H1 (cell line): Measurements from ENCODE around the gene MPPED1. TPM values are rescaled to one million over a fixed set of nuclear protein-coding genes. Genes with fewer than 3 reads are reported as not detected.

Source experiments
- CTCF ChIA-PET: fragments of 300-600 bp; sonication (Branson Sonifier 250); formaldehyde crosslinking; loops from one replicate; lab custom pipeline; 2021; ENCODE audit not compliant: partially characterized antibody; lab: Charles Lee
- POLR2A ChIA-PET: fragments of 300-600 bp; sonication (Branson Sonifier 250); formaldehyde crosslinking; loops from one replicate; lab custom pipeline; 2021; ENCODE audit warnings: inconsistent platforms; ENCODE audit not compliant: partially characterized antibody; lab: Charles Lee
- DNase-seq, 2 experiments: peaks; one replicate each; pipeline versions ENCODE4 v3.0.0 to v3.0.0-alpha.2; 2010 to 2022; ENCODE audit warnings: low spot score in 2 of 2, low read depth in 1 of 2, mixed read lengths in 1 of 2
- FAIRE-seq: peaks from 2 replicates; lab custom pipeline; 2011; peaks lifted over from hg19 to GRCh38; lab: Jason Lieb, UNC
- H2AFZ ChIP-seq: 2 replicates; pipeline ENCODE4 v1.8.1; 2012; ENCODE audit warnings: low read length, inconsistent platforms
- H2AK5ac ChIP-seq: 2 replicates; pipeline ENCODE4 v1.6.1; 2013; ENCODE audit warnings: low read depth, low read length
- H2BK120ac ChIP-seq: replicated peaks from 2 replicates; pipeline ENCODE3; 2013; ENCODE audit warnings: low read depth, low read length, inconsistent platforms
- H2BK12ac ChIP-seq: 2 replicates; pipeline ENCODE4 v1.6.1; 2013; ENCODE audit warnings: low read depth, low read length
- H2BK15ac ChIP-seq: 2 replicates; pipeline ENCODE4 v1.6.1; 2013; ENCODE audit warnings: low read length
- H2BK20ac ChIP-seq: 2 replicates; pipeline ENCODE4 v1.6.1; 2013; ENCODE audit warnings: low read length
- H2BK5ac ChIP-seq: 2 replicates; pipeline ENCODE4 v1.6.1; 2013; ENCODE audit warnings: low read depth, low read length
- H3K14ac ChIP-seq: 2 replicates; pipeline ENCODE4 v1.6.1; 2013; ENCODE audit warnings: inconsistent platforms; ENCODE audit not compliant: insufficient read length
- H3K18ac ChIP-seq: 2 replicates; pipeline ENCODE4 v1.6.1; 2013; ENCODE audit warnings: low read length; ENCODE audit errors: extremely low read depth
- H3K23ac ChIP-seq: 2 replicates; pipeline ENCODE4 v1.6.1; 2013; ENCODE audit warnings: inconsistent platforms; ENCODE audit not compliant: insufficient read length
- H3K23me2 ChIP-seq: 2 replicates; pipeline ENCODE4 v1.6.1; 2013; ENCODE audit warnings: low read depth, low read length
- H3K27ac ChIP-seq: 2 replicates; pipeline ENCODE4 v1.6.1; 2011; ENCODE audit warnings: low read depth, low read length, inconsistent platforms
- H3K27me3 ChIP-seq, 4 experiments: replicated peaks in 1 of 4; 1 replicate in 1 of 4; 2 replicates in 3 of 4; pipeline versions ENCODE4 v1.6.1 to v1.8.1; 2011 to 2013; ENCODE audit warnings: low read length in 3 of 4, mild to moderate bottlenecking in 3 of 4, inconsistent platforms in 2 of 4, mixed read lengths in 2 of 4, moderate library complexity in 1 of 4; ENCODE audit not compliant: control insufficient read depth in 3 of 4, insufficient read depth in 3 of 4; ENCODE audit errors: extremely low read depth in 1 of 4
- H3K36me3 ChIP-seq, 4 experiments: 2 replicates each; pipeline versions ENCODE4 v1.6.1 to v1.8.1; 2011 to 2013; ENCODE audit warnings: mild to moderate bottlenecking in 4 of 4, low read length in 3 of 4, moderate library complexity in 2 of 4, control low read depth in 1 of 4, inconsistent platforms in 1 of 4; ENCODE audit not compliant: insufficient read depth in 4 of 4, control insufficient read depth in 2 of 4
- H3K4ac ChIP-seq: replicated peaks from 2 replicates; pipeline ENCODE3; 2013; ENCODE audit warnings: low read length, low read depth, mixed read lengths, inconsistent platforms; ENCODE audit not compliant: insufficient read length
- H3K4me1 ChIP-seq, 4 experiments: replicated peaks in 1 of 4; 1 replicate in 1 of 4; 2 replicates in 3 of 4; pipeline versions ENCODE4 v1.6.1 to v1.8.1; 2011 to 2013; ENCODE audit warnings: low read length in 3 of 4, inconsistent platforms in 2 of 4, mixed read lengths in 1 of 4; ENCODE audit not compliant: insufficient read depth in 4 of 4, control insufficient read depth in 3 of 4
- H3K4me2 ChIP-seq, 2 experiments: 2 replicates each; pipeline versions ENCODE4 v1.6.1 to v1.8.1; 2011 to 2013; ENCODE audit warnings: low read depth in 2 of 2, low read length in 2 of 2, control low read depth in 1 of 2, inconsistent platforms in 1 of 2, mild to moderate bottlenecking in 1 of 2; ENCODE audit not compliant: insufficient read depth in 1 of 2
- H3K4me3 ChIP-seq, 4 experiments: fragments of 200-600, 300-600 bp in 1 of 4; sonication (generic), shearing (Covaris generic), sonication (Bioruptor Twin) in 1 of 4; 2 replicates each; pipeline versions ENCODE4 v1.5.1 to v1.8.1; 2011 to 2016; ENCODE audit warnings: low read length in 4 of 4, low read depth in 3 of 4, control low read depth in 2 of 4, inconsistent platforms in 2 of 4, mild to moderate bottlenecking in 2 of 4, mixed read lengths in 1 of 4, moderate library complexity in 1 of 4; ENCODE audit not compliant: insufficient read depth in 2 of 4; ENCODE audit errors: extremely low read depth in 1 of 4
- H3K56ac ChIP-seq: replicated peaks from 2 replicates; pipeline ENCODE3; 2013; ENCODE audit warnings: low read depth, mild to moderate bottlenecking, mixed read lengths, low read length, inconsistent platforms; ENCODE audit not compliant: insufficient read length
- H3K79me1 ChIP-seq: 2 replicates; pipeline ENCODE4 v1.6.1; 2013; ENCODE audit warnings: low read depth, low read length, control low read depth
- H3K79me2 ChIP-seq, 2 experiments: 2 replicates each; pipeline versions ENCODE4 v1.6.1 to v1.8.1; 2012 to 2013; ENCODE audit warnings: low read length in 2 of 2, mild to moderate bottlenecking in 2 of 2, inconsistent platforms in 1 of 2; ENCODE audit not compliant: insufficient read depth in 2 of 2, control insufficient read depth in 1 of 2
- H3K9ac ChIP-seq, 4 experiments: replicated peaks in 1 of 4; 1 replicate in 1 of 4; 2 replicates in 3 of 4; pipeline versions ENCODE4 v1.6.1 to v1.8.1; 2011 to 2013; ENCODE audit warnings: low read depth in 3 of 4, low read length in 3 of 4, control low read depth in 2 of 4, mild to moderate bottlenecking in 2 of 4, moderate library complexity in 2 of 4, inconsistent platforms in 1 of 4; ENCODE audit errors: extremely low read depth in 1 of 4
- H3K9me3 ChIP-seq, 2 experiments: 2 replicates each; pipeline versions ENCODE4 v1.6.1 to v1.8.1; 2012 to 2013; ENCODE audit warnings: mild to moderate bottlenecking in 2 of 2, moderate library complexity in 2 of 2, control low read depth in 1 of 2, inconsistent platforms in 1 of 2, low read depth in 1 of 2, low read length in 1 of 2, mixed read lengths in 1 of 2; ENCODE audit not compliant: insufficient read depth in 2 of 2
- H4K20me1 ChIP-seq, 2 experiments: replicated peaks in 1 of 2; 2 replicates each; pipeline versions ENCODE3 to v1.8.1; 2011 to 2013; ENCODE audit warnings: inconsistent platforms in 2 of 2, low read length in 2 of 2, mild to moderate bottlenecking in 1 of 2; ENCODE audit not compliant: insufficient read depth in 2 of 2, control insufficient read depth in 1 of 2
- H4K5ac ChIP-seq: 2 replicates; pipeline ENCODE4 v1.6.1; 2013; ENCODE audit warnings: low read length, low read depth, mixed read lengths, inconsistent platforms; ENCODE audit not compliant: insufficient read length
- H4K8ac ChIP-seq: 2 replicates; pipeline ENCODE4 v1.8.0; 2013; ENCODE audit warnings: mild to moderate bottlenecking, moderate library complexity, low read length, inconsistent platforms; ENCODE audit not compliant: insufficient read depth; ENCODE audit errors: extremely low read depth
- H4K91ac ChIP-seq: replicated peaks from 2 replicates; pipeline ENCODE3; 2013; ENCODE audit warnings: low read length, mixed read lengths, inconsistent platforms; ENCODE audit not compliant: insufficient read length
- HDAC2 ChIP-seq, 2 experiments: fragments of 300-600 bp in 1 of 2; sonication (generic) in 1 of 2; IDR thresholded peaks; 2 replicates each; pipeline ENCODE4 v1.6.1; 2011 to 2012; ENCODE audit warnings: low read depth in 2 of 2, low read length in 2 of 2, mild to moderate bottlenecking in 2 of 2, moderate library complexity in 2 of 2, borderline replicate concordance in 1 of 2, inconsistent platforms in 1 of 2
- JUND ChIP-seq: IDR thresholded peaks from 2 replicates; pipeline ENCODE4 v1.6.1; 2011; ENCODE audit warnings: mild to moderate bottlenecking, improper control_type of control experiment, low read length
- PHF8 ChIP-seq: fragments of 200-600 bp; sonication (generic); conservative IDR thresholded peaks from 2 replicates; pipeline ENCODE4 v1.7.1; 2012; ENCODE audit warnings: low read depth, mild to moderate bottlenecking, inconsistent platforms, low read length, moderate library complexity
- POLR2AphosphoS5 ChIP-seq: IDR thresholded peaks from 2 replicates; pipeline ENCODE4 v1.6.1; 2011; ENCODE audit warnings: low read depth, low read length
- SAP30 ChIP-seq: fragments of 300-600 bp; sonication (generic); IDR thresholded peaks from 2 replicates; pipeline ENCODE4 v1.7.1; 2012; ENCODE audit warnings: low read length, moderate library complexity, mild to moderate bottlenecking, inconsistent platforms; ENCODE audit not compliant: insufficient read depth, insufficient replicate concordance
- SIN3A ChIP-seq, 2 experiments: IDR thresholded peaks in 1 of 2; conservative IDR thresholded peaks in 1 of 2; 2 replicates each; pipeline ENCODE4 v1.6.1; 2011 to 2012; ENCODE audit warnings: low read length in 2 of 2, improper control_type of control experiment in 1 of 2, low read depth in 1 of 2, mild to moderate bottlenecking in 1 of 2
- SRF ChIP-seq: IDR thresholded peaks from 2 replicates; pipeline ENCODE4 v1.6.1; 2011; ENCODE audit warnings: mild to moderate bottlenecking, low read depth, low read length, moderate library complexity
- TAF1 ChIP-seq: IDR thresholded peaks from 2 replicates; pipeline ENCODE4 v1.6.1; 2011; ENCODE audit warnings: mild to moderate bottlenecking, low read depth, low read length
- TAF7 ChIP-seq: optimal IDR thresholded peaks from 2 replicates; pipeline ENCODE3; 2011; ENCODE audit warnings: low read depth, mild to moderate bottlenecking, inconsistent platforms, low read length, moderate library complexity, borderline replicate concordance
- WGBS, 2 experiments: shearing (Covaris generic) in 1 of 2; methylation state at CpG; one replicate each; pipeline versions ENCODE4 v1.1.6 to v1.1.7; 2013 to 2015; ENCODE audit warnings: low lambda C conversion rate in 2 of 2, mixed read lengths in 2 of 2, inconsistent platforms in 1 of 2, low coverage in 1 of 2, missing lambda C conversion rate in 1 of 2; ENCODE audit not compliant: insufficient replicate concordance in 2 of 2, insufficient coverage in 1 of 2, insufficient read length in 1 of 2; ENCODE audit errors: extremely low coverage in 1 of 2, missing lambda C conversion rate in 1 of 2; 5-methylcytosine and 5-hydroxymethylcytosine counted together
- polyA plus RNA-seq, 7 experiments: library from polyadenylated mRNA; depleted of rRNA in 3 of 7; stranded (reverse) in 5 of 7; unstranded in 2 of 7; fragments of >200 nt in 5 of 7; fragments of 200-250 nt in 2 of 7; gene quantifications; 1 replicate in 5 of 7; 2 replicates in 1 of 7; 4 replicates in 1 of 7; pipeline versions ENCODE4 v1.2.1 to v1.2.3, GENCODE V29; 2011 to 2013; ENCODE audit warnings: missing spikeins in 2 of 7, mixed read lengths in 2 of 7
- total RNA-seq: library from RNA; stranded (reverse); fragmentation: NEBNext Ultra II Directional; extraction: Animal tissue kit (Norgen Biotek cat#: 25700); gene quantifications from 2 replicates; pipeline ENCODE4 v1.2.1, GENCODE V29; 2021
- TF ChIP-seq, protein P1 (sequence below): IDR thresholded peaks from 2 replicates; pipeline ENCODE4 v1.6.1; 2012; ENCODE audit warnings: inconsistent platforms
- TF ChIP-seq, protein P2 (sequence below): IDR thresholded peaks from 2 replicates; pipeline ENCODE4 v1.6.1; 2011; ENCODE audit warnings: low read length, improper control_type of control experiment

Gene MPPED1
- total and polyA plus RNA-seq, 2 of the 8 experiments (the other 6 are each of a cell fraction or from before 2014, with no cell fraction given): 0.29 to 0.37 TPM

DNA sequence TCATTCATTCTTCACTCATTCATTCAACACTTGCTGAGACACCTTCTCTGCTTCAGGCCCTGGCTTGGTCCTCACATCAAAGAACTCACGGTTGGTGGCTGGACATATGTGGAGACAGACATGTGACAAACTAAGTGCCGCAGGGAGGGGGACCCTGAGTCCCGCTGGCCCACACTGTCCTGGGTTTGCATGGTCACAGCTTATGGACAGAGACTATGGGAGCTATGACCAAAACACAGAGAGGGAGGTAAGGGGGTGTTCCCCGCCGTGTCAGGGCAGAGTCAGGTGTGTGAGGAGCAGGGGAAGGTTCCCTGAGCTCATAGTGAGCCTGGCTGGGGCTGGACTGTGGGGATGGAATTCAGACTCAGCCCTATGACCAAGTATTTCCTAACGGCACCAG, 123.1 kb downstream of the MPPED1 start:
- no peaks in the 10 kb centered on the region for H3K36me3 ChIP-seq
- 90% methylated on average over 6 of the region's 6 CpGs; no CpG with 5 or more reads in 1 of the 2 experiments for WGBS, 2 experiments
- no peak overlapping the region for H4K91ac ChIP-seq
- H3K27me3 ChIP-seq: no peaks in the 10 kb centered on the region
- H3K4me3 ChIP-seq: no peak overlapping the region
- H3K14ac ChIP-seq: no peak overlapping the region
- H3K79me1 ChIP-seq: no peaks in the 10 kb centered on the region
- H3K4me1 ChIP-seq: no peaks in the 10 kb centered on the region; a peak in 1 of 7 replicates
- no peak overlapping the region for H2BK12ac ChIP-seq
- DNase-seq (no peak), FAIRE-seq (no peak)
- no peak overlapping the region for H3K9ac ChIP-seq
- H3K4ac ChIP-seq: no peak overlapping the region
- no peak overlapping the region for H2BK20ac ChIP-seq
- no peak overlapping the region for H3K23ac ChIP-seq
- no peak for TF ChIP-seq SIN3A (conservative IDR thresholded peaks at IDR 0.05 in 1 of 2, IDR thresholded peaks at IDR 0.05 in 1 of 2; ENCODE audit: low read depth in 1 of 2, low read length in 2 of 2)
- TF ChIP-seq TAF1: no peak
- TF ChIP-seq POLR2AphosphoS5: no peak
- TF ChIP-seq TAF7: no peak
- no peak for TF ChIP-seq HDAC2 (IDR thresholded peaks at IDR 0.05; ENCODE audit: borderline replicate concordance in 1 of 2, low read depth in 2 of 2, low read length in 2 of 2)
- no peak for TF ChIP-seq JUND
- TF ChIP-seq PHF8: no peak
- TF ChIP-seq, protein P1, sequence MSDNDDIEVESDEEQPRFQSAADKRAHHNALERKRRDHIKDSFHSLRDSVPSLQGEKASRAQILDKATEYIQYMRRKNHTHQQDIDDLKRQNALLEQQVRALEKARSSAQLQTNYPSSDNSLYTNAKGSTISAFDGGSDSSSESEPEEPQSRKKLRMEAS: no peak
- no peak for TF ChIP-seq SRF
- TF ChIP-seq SAP30: no peak
- TF ChIP-seq, protein P2, sequence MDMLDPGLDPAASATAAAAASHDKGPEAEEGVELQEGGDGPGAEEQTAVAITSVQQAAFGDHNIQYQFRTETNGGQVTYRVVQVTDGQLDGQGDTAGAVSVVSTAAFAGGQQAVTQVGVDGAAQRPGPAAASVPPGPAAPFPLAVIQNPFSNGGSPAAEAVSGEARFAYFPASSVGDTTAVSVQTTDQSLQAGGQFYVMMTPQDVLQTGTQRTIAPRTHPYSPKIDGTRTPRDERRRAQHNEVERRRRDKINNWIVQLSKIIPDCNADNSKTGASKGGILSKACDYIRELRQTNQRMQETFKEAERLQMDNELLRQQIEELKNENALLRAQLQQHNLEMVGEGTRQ: no peak
- no peak overlapping the region for H2BK15ac ChIP-seq
- no peaks in the 10 kb centered on the region for H3K79me2 ChIP-seq
- H3K9me3 ChIP-seq: peaks cover 5 to 11% of the 10 kb centered on the region in 2 experiments; a peak in 3 of 4 replicates
- H2BK5ac ChIP-seq: no peak overlapping the region
- H2AK5ac ChIP-seq: no peak overlapping the region
- ChIA-PET CTCF (interaction anchor here (0.8 to 3.1 kb wide), 5 partner anchors 9 to 150 kb away, joined by 3 to 14 read pairs (median 3); no protein-coding TSS in a partner anchor), POLR2A (no interaction called here)
- H4K5ac ChIP-seq: no peak overlapping the region
- H3K18ac ChIP-seq: no peak overlapping the region
- no peaks in the 10 kb centered on the region for H3K23me2 ChIP-seq
- no peak overlapping the region for H2BK120ac ChIP-seq
- H3K27ac ChIP-seq: no peak overlapping the region
- H3K4me2 ChIP-seq: no peak overlapping the region
- H4K20me1 ChIP-seq: no peaks in the 10 kb centered on the region
- H3K56ac ChIP-seq: no peak overlapping the region
- no peak overlapping the region for H2AFZ ChIP-seq
- H4K8ac ChIP-seq: no peak overlapping the region
